ENCODE data around the gene TPD52L2.
"Not testable (repeated sequence)": the region's sequence is repeated elsewhere in the genome, so short reads cannot be mapped to it uniquely, and the experiment has no call there.

TPD52L2 gene

GRCh38 chr20:63855363-63856097, 9.5 kb upstream of the TPD52L2 start:
- in situ Hi-C loops (cut with HindIII; ENCODE audit: low sequenced_read_pairs), result no loop called here

- in situ Hi-C loops (cut with HindIII; ENCODE audit: low sequenced_read_pairs), result no loop called here
These were observed 9.0 kb upstream of the TPD52L2 start for GRCh38 chr20:63856098-63856511.

GRCh38 chr20:63857764-63858392, 7.2 kb upstream of the TPD52L2 start:
- in situ Hi-C loops (cut with HindIII; ENCODE audit: low sequenced_read_pairs), result no loop called here

GRCh38 chr20:63858393-63859165, 6.5 kb upstream of the TPD52L2 start:
- in situ Hi-C loops (cut with HindIII; ENCODE audit: low sequenced_read_pairs), result no loop called here

GRCh38 chr20:63859166-63859699, 5.8 kb upstream of the TPD52L2 start:
- in situ Hi-C loops (cut with HindIII; ENCODE audit: low sequenced_read_pairs), result no loop called here

GRCh38 chr20:63860325-63861051, 4.6 kb upstream of the TPD52L2 start:
- in situ Hi-C loops (cut with HindIII; ENCODE audit: low sequenced_read_pairs), result no loop called here

GRCh38 chr20:63861365-63861934, 3.6 kb upstream of the TPD52L2 start, which contains the start of gene ABHD16B:
Gene ABHD16B, plus strand, starts transcription at chr20:63861498. Its CDS starts 43 bp downstream, at chr20:63861541.
- in situ Hi-C loops (cut with HindIII; ENCODE audit: low sequenced_read_pairs), result no loop called here

GRCh38 chr20:63861981-63862901, 2.8 kb upstream of the TPD52L2 start:
- in situ Hi-C loops (cut with HindIII; ENCODE audit: low sequenced_read_pairs), result no loop called here

GRCh38 chr20:63863021-63863797, 1.9 kb upstream of the TPD52L2 start:
- in situ Hi-C loops (cut with HindIII; ENCODE audit: low sequenced_read_pairs), result no loop called here

- in situ Hi-C loops (cut with HindIII; ENCODE audit: low sequenced_read_pairs), result no loop called here
These were observed 1.1 kb upstream of the TPD52L2 start for GRCh38 chr20:63863798-63864544.

- in situ Hi-C loops (cut with HindIII; ENCODE audit: low sequenced_read_pairs), result no loop called here
These were observed 509 bp upstream of the TPD52L2 start for GRCh38 chr20:63864545-63864977.

- in situ Hi-C loops (cut with HindIII; ENCODE audit: low sequenced_read_pairs), result not testable (repeated sequence)
These were observed 2.0 kb downstream of the TPD52L2 start for GRCh38 chr20:63867042-63867441.

- in situ Hi-C loops (cut with HindIII; ENCODE audit: low sequenced_read_pairs), result no loop called here
These were observed 3.2 kb downstream of the TPD52L2 start for GRCh38 chr20:63868264-63868663.

GRCh38 chr20:63873477-63873971, 8.5 kb downstream of the TPD52L2 start:
- in situ Hi-C loops (cut with HindIII; ENCODE audit: low sequenced_read_pairs), result loop anchor here (10.0 kb wide), 1 partner anchor 181 kb away; no protein-coding TSS in a partner anchor

- in situ Hi-C loops (cut with HindIII; ENCODE audit: low sequenced_read_pairs), result loop anchor here (10.0 kb wide), 1 partner anchor 181 kb away; no protein-coding TSS in a partner anchor
These were observed 9.2 kb downstream of the TPD52L2 start for GRCh38 chr20:63874241-63874640.

GRCh38 chr20:63876489-63877036, 11.5 kb downstream of the TPD52L2 start:
- in situ Hi-C loops (cut with HindIII; ENCODE audit: low sequenced_read_pairs), result loop anchor here (5.0 to 10.0 kb wide), 2 partner anchors 99 to 178 kb away; no protein-coding TSS in a partner anchor

Measured in endothelial cell of hepatic sinusoid (primary cell).